Measurements from ENCODE around the gene HSD17B12. TPM values are rescaled to one million over a fixed set of nuclear protein-coding genes. Genes with fewer than 3 reads are reported as not detected.

Gene HSD17B12
- total RNA-seq = 70.7 and 90.7 TPM in 2 replicates

GRCh38 chr11:43680521-43681400 lies at the start of gene HSD17B12:
Gene HSD17B12 (plus strand): TSS chr11:43680738. CDS start chr11:43680828, 90 bp downstream.

GRCh38 chr11:43880640-43881159 lies 200.2 kb downstream of the HSD17B12 start, which contains the start of gene ALKBH3:
Gene ALKBH3 (plus strand): TSS chr11:43880831. CDS start chr11:43882653, 1,822 bp downstream.

Other genes starting within 250 kb of the HSD17B12 start
- gene ALKBH3, start 200.1 kb downstream of the HSD17B12 start, total RNA-seq = 22.0 and 22.3 TPM in 2 replicates